ENCODE results near the gene CNDP2.
"Not testable (repeated sequence)": the region's sequence is repeated elsewhere in the genome, so short reads cannot be mapped to it uniquely, and the experiment has no call there.

Gene CNDP2

DNA sequence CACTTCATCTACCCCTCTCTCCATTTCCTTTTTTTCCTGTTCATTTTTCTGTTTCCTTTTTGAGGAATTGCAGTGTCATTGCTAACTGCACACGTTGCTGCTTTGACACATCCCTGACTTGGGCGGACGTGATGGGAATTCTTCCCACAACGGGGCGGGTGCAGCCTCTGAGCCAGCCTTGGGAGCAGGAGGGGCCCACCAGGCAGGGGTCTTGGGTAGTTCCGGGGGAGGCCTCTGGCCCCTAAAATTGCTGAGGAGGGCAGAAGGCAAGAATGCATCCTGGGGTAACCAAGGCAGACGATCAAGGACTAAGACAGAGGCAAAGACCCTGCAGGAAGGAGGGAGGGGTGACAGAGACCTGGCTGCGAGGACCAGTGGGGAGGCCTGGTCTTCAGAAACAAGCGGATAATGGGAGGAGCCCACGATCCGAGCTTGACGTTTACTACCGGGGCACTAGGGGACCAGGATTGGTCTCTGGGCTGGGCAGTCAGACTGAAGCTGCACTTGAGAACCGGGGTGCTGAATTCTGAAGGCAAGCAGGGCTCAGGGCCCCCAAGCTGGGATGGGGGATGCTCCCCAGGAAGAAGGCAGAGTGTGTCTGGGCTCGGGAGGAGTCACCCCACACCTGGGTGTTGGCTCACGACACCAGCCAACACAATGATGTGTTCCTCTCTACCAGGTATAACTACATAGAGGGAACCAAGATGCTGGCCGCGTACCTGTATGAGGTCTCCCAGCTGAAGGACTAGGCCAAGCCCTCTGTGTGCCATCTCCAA, 23.3 kb downstream of the CNDP2 start:
- no peak for DNase-seq

- DNase-seq: no peak
Observed at GRCh38 chr18:74520096-74520833, 24.1 kb downstream of the CNDP2 start.

DNA sequence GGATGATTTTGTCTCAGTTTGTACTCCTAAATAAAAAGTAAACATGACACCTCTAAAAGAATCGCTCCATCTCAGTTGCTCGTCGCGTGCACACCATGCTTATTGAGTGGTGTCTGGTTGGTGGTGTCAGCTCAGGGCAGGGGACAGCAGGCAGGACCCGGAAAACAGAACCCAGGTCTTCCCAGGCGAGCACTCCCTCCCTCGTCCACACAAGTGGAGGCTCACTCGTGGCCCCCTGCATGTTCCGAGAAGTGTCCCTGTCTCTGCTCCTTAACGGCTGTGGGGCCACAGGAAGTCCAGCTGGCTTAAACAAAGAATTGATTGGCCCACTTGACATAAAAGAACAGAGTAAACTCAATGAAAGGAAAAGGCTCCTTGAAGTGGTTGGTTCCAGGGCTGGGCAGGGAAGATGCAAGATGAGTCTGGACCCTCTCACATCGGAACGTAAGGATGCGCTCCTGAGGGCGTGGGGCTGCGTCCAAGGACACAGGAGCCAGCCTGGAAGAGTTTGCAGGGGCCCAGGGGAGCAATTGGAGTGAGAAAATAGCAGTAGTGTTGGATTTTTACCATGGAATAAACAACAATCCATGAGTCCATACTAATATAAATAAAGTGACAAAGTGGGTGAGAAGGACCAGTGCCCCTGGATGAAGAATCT, 25.0 kb downstream of the CNDP2 start:
- DNase-seq: no peak

DNA sequence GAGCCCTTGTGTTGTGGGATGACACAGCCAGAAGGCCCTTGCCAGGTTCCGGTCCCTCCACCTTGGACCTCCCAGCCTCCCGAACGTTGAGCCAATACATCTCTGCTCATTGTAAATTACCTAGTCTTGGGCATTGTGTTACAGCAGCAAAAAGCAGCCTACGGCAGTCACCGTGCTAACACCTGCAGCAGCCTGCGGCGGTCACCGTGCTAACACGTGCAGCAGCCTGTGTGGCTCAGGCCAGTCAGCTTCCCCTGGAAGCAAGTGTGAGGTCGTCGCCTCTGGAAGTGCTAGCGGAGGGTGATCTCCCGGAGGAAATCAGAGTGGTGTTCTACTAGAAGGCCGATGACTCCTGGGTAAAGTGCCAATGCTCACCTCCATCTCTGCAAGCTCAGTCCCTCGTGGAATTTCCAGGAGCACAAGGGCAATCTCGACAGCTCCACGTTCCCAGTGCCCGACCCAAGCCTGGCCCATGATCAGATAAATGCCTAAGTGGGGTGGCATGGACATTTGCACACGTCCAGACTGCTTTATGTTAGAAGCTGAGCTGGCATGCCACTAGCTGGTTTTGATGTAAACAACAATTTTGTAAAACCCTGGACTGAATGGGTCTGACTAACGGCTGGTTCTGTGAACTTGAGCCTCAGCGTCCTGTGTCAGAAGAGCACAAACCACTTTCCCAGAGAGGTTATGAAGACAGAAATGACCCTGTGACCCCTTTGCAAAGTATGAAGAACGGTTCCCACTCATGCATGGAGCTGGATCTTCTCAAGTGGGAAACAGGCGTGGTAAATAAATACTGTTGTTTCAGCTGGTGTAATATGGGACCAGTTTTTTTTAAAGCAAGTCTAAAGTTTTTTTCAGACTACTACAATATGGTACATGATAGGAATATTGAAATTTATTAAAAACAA, 26.7 kb downstream of the CNDP2 start:
- DNase-seq: no peak

DNA sequence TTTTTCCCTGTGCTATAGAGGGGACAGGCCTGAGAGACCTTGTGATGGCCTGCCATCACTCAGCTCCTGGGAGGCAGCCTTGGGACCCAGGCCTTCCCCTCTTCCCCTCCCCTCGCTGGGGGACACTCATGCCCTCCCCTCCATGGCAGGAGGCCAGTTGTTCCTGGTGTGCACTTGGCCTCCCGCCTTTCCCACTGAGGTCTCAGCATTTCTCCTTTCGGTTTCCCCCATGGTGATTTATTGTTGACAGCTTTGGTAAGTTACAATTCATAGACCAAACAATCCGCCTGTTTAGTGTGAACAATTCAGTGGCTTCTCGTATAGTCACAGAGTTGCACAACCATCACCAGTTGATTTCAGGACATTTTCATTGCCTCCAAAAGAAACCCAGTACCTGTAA, 27.9 kb downstream of the CNDP2 start:
- no peak for DNase-seq

GRCh38 chr18:74524915-74525314, 28.8 kb downstream of the CNDP2 start:
- DNase-seq: not testable (repeated sequence)

DNA sequence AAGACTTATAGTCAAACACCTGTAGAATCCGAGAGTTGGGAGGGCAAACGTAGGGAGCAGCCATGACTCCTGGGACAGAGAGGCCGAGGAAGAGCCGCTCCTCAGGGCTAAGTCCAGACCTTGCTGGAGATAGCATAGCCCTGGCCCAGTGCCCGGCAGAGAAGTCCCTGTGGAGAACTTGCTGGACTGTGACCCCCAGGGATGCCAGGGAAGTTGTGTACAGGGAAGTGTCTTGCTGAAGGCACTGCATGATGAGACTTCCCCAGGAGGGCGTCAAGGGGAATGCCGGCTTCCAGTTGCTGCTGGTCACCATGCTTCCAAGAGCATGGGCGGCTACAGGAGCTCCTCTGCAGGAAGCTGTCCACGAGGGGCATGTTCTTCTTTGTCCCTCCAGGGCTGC, 29.6 kb downstream of the CNDP2 start:
- no peak for DNase-seq

DNA sequence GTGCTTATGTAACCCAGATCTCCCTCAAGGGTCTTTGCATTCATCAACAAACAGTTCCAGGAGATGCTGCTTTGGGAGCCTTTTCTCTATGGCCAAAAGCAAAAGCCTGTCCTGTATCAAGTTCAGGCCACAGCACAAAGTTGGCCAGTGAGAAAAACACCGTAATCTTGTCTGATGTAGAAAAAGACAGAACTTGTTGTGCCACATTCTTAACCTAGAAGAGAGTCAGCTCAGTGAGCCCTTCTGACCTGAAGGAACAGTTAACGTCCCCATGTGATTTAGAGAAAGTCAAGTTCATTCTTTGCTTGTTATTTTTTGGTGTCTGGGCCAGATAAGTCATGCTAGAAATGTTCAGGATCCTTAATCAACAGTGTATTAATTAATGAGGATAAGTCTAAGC, 30.3 kb downstream of the CNDP2 start:
- DNase-seq: no peak

- no peak for DNase-seq
Observed at GRCh38 chr18:74528478-74528877, 32.3 kb downstream of the CNDP2 start.

- DNase-seq: no peak
Observed at GRCh38 chr18:74528913-74529312, 32.8 kb downstream of the CNDP2 start.

GRCh38 chr18:74529378-74529777, 33.2 kb downstream of the CNDP2 start:
- no peak for DNase-seq

DNA sequence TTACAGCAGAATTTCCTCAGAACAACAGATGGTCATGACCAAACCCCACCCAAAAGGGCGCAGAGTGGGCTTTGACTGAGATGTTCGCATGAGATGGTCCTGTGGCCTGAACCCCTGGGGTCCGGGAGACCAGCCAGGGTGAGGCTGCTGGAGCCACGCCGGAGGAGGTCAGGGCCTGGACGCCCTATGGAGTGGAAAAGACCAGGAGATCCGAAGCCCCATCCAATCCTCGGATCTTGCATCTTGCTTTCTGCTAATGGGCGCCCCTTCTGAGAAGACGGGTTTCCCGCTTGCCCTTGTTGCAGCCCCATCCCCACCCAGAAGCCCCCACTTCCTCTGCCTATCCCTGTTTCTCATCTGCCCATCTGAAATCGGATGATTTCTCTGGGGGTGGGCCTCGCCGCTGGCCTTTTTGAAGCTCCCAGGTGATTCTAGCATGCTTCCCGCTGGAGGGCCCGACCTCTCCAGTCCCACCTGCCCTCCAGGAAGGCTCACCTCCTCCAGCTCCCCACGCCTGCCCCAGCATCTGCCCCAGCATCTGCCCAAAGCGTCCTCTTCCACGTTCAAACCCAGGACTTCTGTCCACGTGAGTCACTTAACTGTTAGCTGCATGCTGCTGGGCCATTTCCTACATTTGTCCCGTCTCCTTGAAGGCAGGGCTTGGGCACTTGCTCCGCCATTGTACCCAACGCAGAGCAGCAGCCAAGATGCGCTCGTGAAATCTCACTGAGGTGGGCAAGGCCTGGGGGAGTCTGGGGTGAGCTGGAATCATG, 33.8 kb downstream of the CNDP2 start:
- no peak for DNase-seq

DNA sequence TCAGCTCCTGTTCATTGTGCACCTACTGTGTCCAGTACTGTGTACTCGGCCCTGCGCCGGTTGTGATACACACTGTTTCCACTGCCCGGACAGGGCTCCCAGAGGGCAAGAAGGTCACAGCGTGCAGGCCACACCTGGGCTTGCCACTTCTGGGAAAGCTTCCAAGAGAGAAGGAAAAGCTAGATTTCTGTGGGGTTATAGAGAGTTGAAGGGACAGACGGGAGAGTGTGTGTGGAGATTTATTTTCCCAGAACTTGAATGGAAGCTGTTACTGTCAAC, 34.4 kb downstream of the CNDP2 start:
- no peak for DNase-seq

GRCh38 chr18:74531043-74531442, 34.9 kb downstream of the CNDP2 start:
- no peak for DNase-seq

- DNase-seq: no peak
Observed at GRCh38 chr18:74532511-74533025, 36.4 kb downstream of the CNDP2 start.

GRCh38 chr18:74533666-74534065, 37.5 kb downstream of the CNDP2 start:
- no peak for DNase-seq

GRCh38 chr18:74534150-74534969, 38.2 kb downstream of the CNDP2 start, which contains the start of gene CNDP1:
Gene CNDP1 (plus strand): TSS chr18:74534500. CDS start chr18:74534668, 168 bp downstream.
- DNase-seq: no peak

DNA sequence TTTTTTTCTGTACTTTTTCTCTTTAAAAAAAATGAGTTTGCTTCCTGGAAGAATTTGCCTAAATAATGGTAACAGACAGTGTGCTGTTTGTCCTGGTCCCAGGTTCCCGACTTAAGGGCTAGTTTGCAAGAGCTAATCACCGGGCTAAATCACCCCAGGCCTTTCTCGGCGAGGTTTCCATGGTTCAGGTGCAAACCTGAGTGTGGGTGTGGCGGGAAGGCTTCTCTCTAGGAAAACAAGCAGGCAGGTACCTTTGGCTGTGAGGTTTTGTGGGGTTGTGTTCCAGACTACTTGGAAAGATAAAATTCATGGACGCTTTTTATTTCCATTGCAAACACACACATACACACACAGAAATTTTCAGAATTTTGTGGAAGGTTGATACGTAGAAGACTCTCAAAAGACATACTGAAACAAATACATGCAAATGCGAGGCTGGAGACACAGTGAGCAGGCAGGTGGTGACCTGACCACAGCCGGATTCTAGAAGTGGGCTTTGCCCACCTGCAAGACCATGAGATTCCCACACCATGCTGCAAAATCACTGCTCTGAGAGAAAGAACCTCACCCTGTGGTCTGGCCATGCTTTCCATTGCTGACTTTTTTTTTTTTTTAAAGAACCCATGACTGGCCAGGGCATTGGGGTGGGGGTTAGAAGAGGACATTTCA, 39.0 kb downstream of the CNDP2 start:
- no peak for DNase-seq

GRCh38 chr18:74539289-74539688, 43.1 kb downstream of the CNDP2 start:
- no peak for DNase-seq

DNA sequence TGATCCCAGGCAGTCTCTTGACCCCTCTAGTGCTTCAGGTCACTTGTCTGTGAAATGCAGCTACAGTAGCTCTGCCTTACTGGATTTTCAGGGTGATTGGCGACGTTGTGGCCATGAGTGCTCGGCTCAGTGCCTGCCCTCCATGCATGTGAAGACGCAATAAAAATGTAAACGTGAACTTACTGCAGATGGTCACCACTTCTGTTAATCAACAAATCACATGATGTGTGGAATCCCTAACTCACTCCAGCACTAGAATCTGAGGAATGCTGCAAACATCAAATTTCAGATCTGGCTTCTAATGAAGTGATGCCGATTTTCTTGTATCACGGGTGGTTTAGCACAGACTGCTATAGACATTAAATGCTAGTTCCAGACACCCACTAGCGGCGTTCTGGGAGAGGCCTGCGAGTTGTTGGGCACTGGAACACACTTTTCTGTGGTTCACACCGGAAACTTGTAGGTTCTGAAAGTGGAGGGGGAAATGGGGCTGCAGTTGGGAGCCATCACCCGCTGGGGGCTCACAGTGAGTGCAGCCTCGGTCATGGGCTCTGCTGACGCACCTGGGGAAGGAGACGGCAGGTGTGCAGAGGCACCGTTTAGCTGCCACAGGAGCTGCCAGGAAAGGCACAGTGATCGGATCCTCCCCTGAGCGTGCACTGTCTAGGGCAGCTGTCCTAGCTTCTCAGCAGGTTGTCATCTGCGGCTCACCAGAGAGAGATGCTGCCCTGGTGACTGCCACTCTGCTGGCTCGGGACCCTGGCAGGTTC, 44.7 kb downstream of the CNDP2 start:
- no peak for DNase-seq
